ENCODE measurements around the gene HES1. TPM values are rescaled to one million over a fixed set of nuclear protein-coding genes. Genes with fewer than 3 reads are reported as not detected.

The HES1 gene
- total and polyA plus RNA-seq, 7 donors: 6.5 to 33.3 (median 10.9) TPM

DNA sequence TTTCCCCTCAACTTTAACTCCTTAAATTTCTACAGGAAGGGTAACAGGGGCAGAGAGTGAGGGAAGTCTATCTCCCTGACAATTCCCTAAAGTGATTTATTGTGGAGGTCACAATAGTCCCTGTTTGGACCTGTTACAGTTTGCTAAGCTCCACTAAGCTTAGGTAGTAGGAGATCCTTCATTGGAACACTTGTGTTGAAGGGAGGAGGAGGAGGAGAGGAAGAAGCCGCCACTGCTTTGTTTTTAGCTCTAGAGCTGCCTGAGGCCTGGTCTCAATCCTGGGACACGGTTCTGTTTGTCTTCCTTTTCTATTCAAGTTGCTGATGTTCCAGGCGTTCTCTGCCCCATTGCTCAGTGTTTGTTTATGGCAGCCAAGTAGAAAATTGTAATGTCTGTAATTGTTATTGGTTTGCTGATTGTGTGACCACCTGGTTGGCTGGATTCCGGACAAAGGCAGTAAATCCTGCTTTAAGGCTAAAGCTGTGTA, 48.4 kb downstream of the HES1 start:
- no peak overlapping the region for H3K4me3 ChIP-seq
- DNase-seq (no peak), ATAC-seq (peak in 2 of 4 donors; percentile 48 to 50)
- no peaks in the 10 kb centered on the region for H3K9me3 ChIP-seq
- no peak overlapping the region for H3K27ac ChIP-seq
- intact Hi-C loops (cut with DNase I): loop anchor here in 1 of 2 donors (5.0 kb wide), 1 partner anchor 53 kb away; no protein-coding TSS in a partner anchor
- no peaks in the 10 kb centered on the region for H3K27me3 ChIP-seq (ENCODE audit: insufficient read depth in 3 of 3, low read length in 2 of 3)
- 42 to 53% (median 47%) methylated on average over 4 of the region's 4 CpGs for WGBS, 3 donors
- H3K4me1 ChIP-seq: peaks cover 13% of the 10 kb centered on the region
- TF ChIP-seq, protein P1, sequence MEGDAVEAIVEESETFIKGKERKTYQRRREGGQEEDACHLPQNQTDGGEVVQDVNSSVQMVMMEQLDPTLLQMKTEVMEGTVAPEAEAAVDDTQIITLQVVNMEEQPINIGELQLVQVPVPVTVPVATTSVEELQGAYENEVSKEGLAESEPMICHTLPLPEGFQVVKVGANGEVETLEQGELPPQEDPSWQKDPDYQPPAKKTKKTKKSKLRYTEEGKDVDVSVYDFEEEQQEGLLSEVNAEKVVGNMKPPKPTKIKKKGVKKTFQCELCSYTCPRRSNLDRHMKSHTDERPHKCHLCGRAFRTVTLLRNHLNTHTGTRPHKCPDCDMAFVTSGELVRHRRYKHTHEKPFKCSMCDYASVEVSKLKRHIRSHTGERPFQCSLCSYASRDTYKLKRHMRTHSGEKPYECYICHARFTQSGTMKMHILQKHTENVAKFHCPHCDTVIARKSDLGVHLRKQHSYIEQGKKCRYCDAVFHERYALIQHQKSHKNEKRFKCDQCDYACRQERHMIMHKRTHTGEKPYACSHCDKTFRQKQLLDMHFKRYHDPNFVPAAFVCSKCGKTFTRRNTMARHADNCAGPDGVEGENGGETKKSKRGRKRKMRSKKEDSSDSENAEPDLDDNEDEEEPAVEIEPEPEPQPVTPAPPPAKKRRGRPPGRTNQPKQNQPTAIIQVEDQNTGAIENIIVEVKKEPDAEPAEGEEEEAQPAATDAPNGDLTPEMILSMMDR (IDR thresholded peaks at IDR 0.05): no peak
- no peaks in the 10 kb centered on the region for H3K36me3 ChIP-seq (ENCODE audit: insufficient read depth in 1 of 2, low read depth in 1 of 2)

DNA sequence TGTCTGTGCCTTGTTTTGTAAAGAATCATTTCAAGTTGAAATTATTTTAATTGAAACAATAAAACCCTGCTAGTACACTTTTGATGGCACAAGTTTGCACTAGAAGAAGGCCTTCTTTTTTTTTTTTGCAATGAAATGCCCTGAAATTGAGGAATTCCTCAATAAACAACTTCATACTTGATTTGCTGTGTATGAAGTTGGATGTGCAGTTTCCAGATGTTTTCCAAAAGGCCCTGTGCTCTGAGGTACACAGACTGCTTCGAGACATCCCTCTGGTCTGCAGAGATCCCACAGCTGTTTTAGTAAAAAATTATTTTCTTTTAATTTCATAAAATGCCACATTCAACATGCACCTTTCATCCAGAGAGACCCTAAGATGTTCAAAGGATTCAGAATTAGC, 48.9 kb downstream of the HES1 start:
- H3K4me1 ChIP-seq: peaks cover 13% of the 10 kb centered on the region
- no peak overlapping the region for H3K27ac ChIP-seq
- intact Hi-C loops (cut with DNase I): loop anchor here in 1 of 2 donors (5.0 kb wide), 1 partner anchor 52 kb away; no protein-coding TSS in a partner anchor
- ATAC-seq (no peak), DNase-seq (no peak)
- no peaks in the 10 kb centered on the region for H3K27me3 ChIP-seq (ENCODE audit: insufficient read depth in 3 of 3, low read length in 2 of 3)
- 80 to 94% (median 93%) methylated on average over 1 of the region's 1 CpG for WGBS, 3 donors
- no peaks in the 10 kb centered on the region for H3K9me3 ChIP-seq
- H3K4me3 ChIP-seq: no peak overlapping the region
- no peaks in the 10 kb centered on the region for H3K36me3 ChIP-seq (ENCODE audit: insufficient read depth in 1 of 2, low read depth in 1 of 2)
- TF ChIP-seq, protein P1 (IDR thresholded peaks at IDR 0.05): no peak

DNA sequence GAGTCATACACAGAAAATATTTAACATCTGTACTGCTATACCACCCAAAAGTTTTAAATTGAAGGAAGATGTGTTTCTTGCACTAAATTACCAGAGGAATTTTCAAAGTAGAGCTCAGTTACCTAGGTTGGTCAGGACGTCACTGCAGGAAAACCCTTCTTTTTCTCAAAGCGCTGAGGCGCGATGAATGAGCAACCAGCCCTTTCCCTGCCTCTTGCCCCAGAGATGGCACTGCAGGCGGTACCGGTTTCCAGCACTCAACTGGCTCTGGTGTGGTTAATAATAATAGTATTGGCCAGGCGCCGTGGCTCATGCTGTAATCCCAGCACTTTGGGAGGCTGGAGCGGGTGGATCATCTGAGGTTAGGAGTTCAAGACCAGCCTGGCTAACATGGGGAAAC, 49.3 kb downstream of the HES1 start:
- Histone ChIP-seq H3K4me3 (no peak overlapping the region), H3K27me3 (ENCODE audit: insufficient read depth in 3 of 3, low read length in 2 of 3) (no peaks in the 10 kb centered on the region), H3K27ac (no peak overlapping the region), H3K9me3 (no peaks in the 10 kb centered on the region), H3K4me1 (peaks cover 13% of the 10 kb centered on the region), H3K36me3 (ENCODE audit: insufficient read depth in 1 of 2, low read depth in 1 of 2) (no peaks in the 10 kb centered on the region)
- 86 to 95% (median 93%) methylated on average over 9 of the region's 9 CpGs for WGBS, 3 donors
- intact Hi-C loops (cut with DNase I): no loop called here
- TF ChIP-seq, protein P1 (IDR thresholded peaks at IDR 0.05): no peak
- ATAC-seq (no peak), DNase-seq (no peak)

DNA sequence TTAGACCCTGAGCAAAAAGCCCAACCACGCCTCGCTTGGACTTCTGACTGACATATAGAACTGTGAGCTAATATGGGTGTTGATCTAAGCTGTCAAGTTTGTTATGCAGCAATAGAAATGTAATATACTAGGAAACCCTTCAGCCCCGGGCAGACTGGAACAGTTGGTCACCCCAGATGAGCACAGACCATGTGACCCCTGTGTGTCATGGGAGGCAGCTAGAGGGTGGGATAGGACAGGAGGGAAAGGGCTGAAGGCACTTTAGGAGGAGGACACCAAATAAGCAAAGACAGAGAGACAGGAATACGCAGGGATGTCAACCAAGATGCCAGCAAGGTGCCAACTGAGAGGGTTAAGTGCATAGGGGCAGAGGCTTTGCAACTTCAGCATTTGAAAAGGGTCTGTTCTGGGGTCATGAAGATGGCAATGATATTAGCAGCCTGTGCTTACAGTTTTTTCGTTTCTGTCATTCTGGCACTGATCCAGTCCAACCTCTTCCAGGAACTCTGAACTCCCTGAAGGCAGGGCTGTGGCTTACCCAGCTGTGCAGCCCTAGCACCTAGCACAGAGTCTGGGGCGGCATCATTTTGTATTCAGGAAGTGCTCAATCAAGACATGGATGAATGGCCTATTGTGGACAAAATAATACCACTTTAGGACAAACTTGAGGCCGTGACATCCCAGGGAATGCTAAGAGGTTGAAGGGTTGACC, 51.4 kb downstream of the HES1 start:
- Histone ChIP-seq H3K9me3 (no peaks in the 10 kb centered on the region), H3K27ac (no peak overlapping the region), H3K27me3 (ENCODE audit: insufficient read depth in 3 of 3, low read length in 2 of 3) (no peaks in the 10 kb centered on the region), H3K4me3 (no peak overlapping the region), H3K36me3 (ENCODE audit: insufficient read depth in 1 of 2, low read depth in 1 of 2) (no peaks in the 10 kb centered on the region), H3K4me1 (peaks cover 13% of the 10 kb centered on the region)
- ATAC-seq (no peak), DNase-seq (no peak)
- 68 to 74% (median 72%) methylated on average over 7 of the region's 7 CpGs for WGBS, 3 donors
- TF ChIP-seq, protein P1 (IDR thresholded peaks at IDR 0.05): no peak
- intact Hi-C loops (cut with DNase I): no loop called here

Other genes with a start within 250 kb of the HES1 start
- under 1 TPM in 1 of 4 donors, not detected in 3; 0.13 TPM for gene CPN2, start 215.2 kb downstream of the HES1 start, total RNA-seq
- under 1 TPM in 1 of 3 donors, not detected in 2; 0.03 TPM for gene CPN2, start 215.2 kb downstream of the HES1 start, polyA plus RNA-seq
- gene LRRC15, start 233.6 kb downstream of the HES1 start, total RNA-seq: under 1 TPM in 2 of 4 donors, not detected in 2; 0.04 to 0.09 TPM
- gene LRRC15, start 233.6 kb downstream of the HES1 start, polyA plus RNA-seq: under 1 TPM in 1 of 3 donors, not detected in 2; 0.01 TPM